Endodermal cell (in vitro differentiated cells): ENCODE results near the gene HACD2. TPM values are rescaled to one million over a fixed set of nuclear protein-coding genes. Genes with fewer than 3 reads are reported as not detected.

ENCODE experiments used
- DNase-seq: peaks from one replicate; pipeline ENCODE4 v3.0.0-alpha.2; 2017
- H3K27ac ChIP-seq: 2 replicates; pipeline ENCODE4 v1.5.1; 2013; ENCODE audit warnings: mild to moderate bottlenecking, low read depth, low read length, moderate library complexity
- H3K27me3 ChIP-seq: 2 replicates; pipeline ENCODE4 v1.6.1; 2013; ENCODE audit warnings: mild to moderate bottlenecking, low read length, moderate library complexity; ENCODE audit not compliant: insufficient read depth, control insufficient read depth, poor library complexity, severe bottlenecking
- H3K36me3 ChIP-seq: 2 replicates; pipeline ENCODE4 v1.7.0; 2013; ENCODE audit warnings: mild to moderate bottlenecking, low read length, moderate library complexity; ENCODE audit not compliant: control insufficient read depth, insufficient read depth
- H3K4me1 ChIP-seq: one replicate; pipeline ENCODE4 v1.7.0; 2013; ENCODE audit warnings: low read length; ENCODE audit not compliant: control insufficient read depth, insufficient read depth
- H3K4me3 ChIP-seq: 2 replicates; pipeline ENCODE4 v1.5.1; 2013; ENCODE audit warnings: mild to moderate bottlenecking, low read length, moderate library complexity
- H3K9ac ChIP-seq: 2 replicates; pipeline ENCODE4 v1.6.1; 2013; ENCODE audit warnings: mild to moderate bottlenecking, low read length, moderate library complexity; ENCODE audit not compliant: poor library complexity, severe bottlenecking; ENCODE audit errors: extremely low read depth
- H3K9me3 ChIP-seq: 2 replicates; pipeline ENCODE4 v1.6.1; 2013; ENCODE audit warnings: mild to moderate bottlenecking, low read length, moderate library complexity; ENCODE audit not compliant: control insufficient read depth
- H3K27ac Mint-ChIP-seq: 2 replicates; pipeline ENCODE4 v1.8.0; 2020; ENCODE audit warnings: mixed read lengths
- H3K27me3 Mint-ChIP-seq: 2 replicates; pipeline ENCODE4 v1.8.0; 2021; ENCODE audit warnings: mild to moderate bottlenecking, mixed read lengths; ENCODE audit not compliant: insufficient read depth
- H3K36me3 Mint-ChIP-seq: 2 replicates; pipeline ENCODE4 v1.8.0; 2020; ENCODE audit warnings: low read depth, mixed read lengths
- H3K4me1 Mint-ChIP-seq: 2 replicates; pipeline ENCODE4 v1.8.0; 2020; ENCODE audit warnings: mixed read lengths
- H3K4me3 Mint-ChIP-seq: 2 replicates; pipeline ENCODE4 v1.8.0; 2020; ENCODE audit warnings: mild to moderate bottlenecking, moderate library complexity, mixed read lengths
- H3K9me3 Mint-ChIP-seq: 2 replicates; pipeline ENCODE4 v1.8.0; 2020; ENCODE audit warnings: mild to moderate bottlenecking, mixed read lengths
- CTCF ChIP-seq: fragments of 200-600 bp; sonication (generic); conservative IDR thresholded peaks from 2 replicates; pipeline ENCODE4 v1.5.0; 2021; ENCODE audit warnings: antibody characterized with exemption, mild to moderate bottlenecking
- WGBS, 2 experiments: methylation state at CpG; one replicate each; pipeline versions ENCODE4 v1.1.5 to v1.1.7; 2013; ENCODE audit warnings: missing lambda C conversion rate in 2 of 2, mixed read lengths in 1 of 2; ENCODE audit not compliant: insufficient coverage in 1 of 2, insufficient read length in 1 of 2; 5-methylcytosine and 5-hydroxymethylcytosine counted together
- total RNA-seq, 2 donors: library from RNA; stranded (reverse); fragmentation: NEBNext Ultra II Directional in 1 of 2; extraction: Animal tissue kit (Norgen Biotek cat#: 25700) in 1 of 2; gene quantifications; 2 replicates in 1 of 2; 3 replicates in 1 of 2; pipeline ENCODE4 v1.2.1, GENCODE V29; 2021

The HACD2 gene
- total RNA-seq, 2 donors from 2014 or later: 32.5 to 48.7 TPM

GRCh38 chr3:123499322-123499721 is 85.5 kb downstream of the HACD2 start:
- no peak overlapping the region for H3K27ac Mint-ChIP-seq
- 94 to 100% methylated on average over 3 of the region's 3 CpGs for WGBS, 2 experiments
- H3K36me3 Mint-ChIP-seq: peaks cover 26% of the 10 kb centered on the region
- no peak overlapping the region for H3K4me3 Mint-ChIP-seq
- peaks cover 83% of the 10 kb centered on the region for H3K36me3 ChIP-seq
- no peak overlapping the region for H3K27ac ChIP-seq
- no peaks in the 10 kb centered on the region for H3K9me3 ChIP-seq
- no peaks in the 10 kb centered on the region for H3K27me3 ChIP-seq
- H3K9me3 Mint-ChIP-seq: no peaks in the 10 kb centered on the region
- H3K4me3 ChIP-seq: no peak overlapping the region
- TF ChIP-seq CTCF: no peak
- DNase-seq: no peak
- no peaks in the 10 kb centered on the region for H3K27me3 Mint-ChIP-seq
- H3K4me1 Mint-ChIP-seq: no peaks in the 10 kb centered on the region
- no peaks in the 10 kb centered on the region for H3K4me1 ChIP-seq
- H3K9ac ChIP-seq: no peak overlapping the region

GRCh38 chr3:123498761-123499160 is 86.1 kb downstream of the HACD2 start:
- H3K9me3 Mint-ChIP-seq: no peaks in the 10 kb centered on the region
- peaks cover 29% of the 10 kb centered on the region for H3K36me3 Mint-ChIP-seq
- H3K4me1 Mint-ChIP-seq: no peaks in the 10 kb centered on the region
- TF ChIP-seq CTCF: no peak
- Histone ChIP-seq H3K4me3 (no peak overlapping the region), H3K9me3 (no peaks in the 10 kb centered on the region), H3K36me3 (peaks cover 88% of the 10 kb centered on the region), H3K9ac (no peak overlapping the region), H3K4me1 (no peaks in the 10 kb centered on the region), H3K27ac (no peak overlapping the region), H3K27me3 (no peaks in the 10 kb centered on the region)
- 91 to 100% methylated on average over 1 to 3 of the region's 3 CpGs for WGBS, 2 experiments
- H3K27ac Mint-ChIP-seq: no peak overlapping the region
- no peak for DNase-seq
- no peaks in the 10 kb centered on the region for H3K27me3 Mint-ChIP-seq
- no peak overlapping the region for H3K4me3 Mint-ChIP-seq

GRCh38 chr3:123493912-123494311 is 90.9 kb downstream of the HACD2 start:
- TF ChIP-seq CTCF: no peak
- no peak overlapping the region for H3K4me3 Mint-ChIP-seq
- no peak for DNase-seq
- no peaks in the 10 kb centered on the region for H3K9me3 Mint-ChIP-seq
- H3K27me3 Mint-ChIP-seq: no peaks in the 10 kb centered on the region
- H3K36me3 ChIP-seq: peaks cover 73% of the 10 kb centered on the region
- H3K27ac Mint-ChIP-seq: no peak overlapping the region
- no peaks in the 10 kb centered on the region for H3K9me3 ChIP-seq
- H3K9ac ChIP-seq: no peak overlapping the region
- WGBS, 2 experiments: 93 to 95% methylated on average over 4 of the region's 4 CpGs
- no peaks in the 10 kb centered on the region for H3K4me1 Mint-ChIP-seq
- no peaks in the 10 kb centered on the region for H3K27me3 ChIP-seq
- H3K36me3 Mint-ChIP-seq: peaks cover 37% of the 10 kb centered on the region
- no peak overlapping the region for H3K4me3 ChIP-seq
- no peaks in the 10 kb centered on the region for H3K4me1 ChIP-seq
- H3K27ac ChIP-seq: no peak overlapping the region
